KMS-11 (cell line): ENCODE results near the gene GRM8.
"Not testable (repeated sequence)": the region's sequence is repeated elsewhere in the genome, so short reads cannot be mapped to it uniquely, and the experiment has no call there.

Experiments used
- H2AFZ ChIP-seq: fragments of 200-600 bp; sonication (generic); 2 replicates; pipeline ENCODE4 v1.6.1; 2016; ENCODE audit warnings: antibody characterized with exemption, mixed run types, low read depth
- H3K27ac ChIP-seq: fragments of 200-600 bp; sonication (generic); 2 replicates; pipeline ENCODE4 v1.6.1; 2016; ENCODE audit warnings: mild to moderate bottlenecking, mixed run types
- H3K27me3 ChIP-seq: fragments of 200-600 bp; sonication (generic); 2 replicates; pipeline ENCODE4 v1.6.1; 2017; ENCODE audit warnings: mild to moderate bottlenecking, low read depth, mixed run types, moderate library complexity; ENCODE audit not compliant: insufficient read depth
- H3K36me3 ChIP-seq: fragments of 200-600 bp; sonication (generic); 2 replicates; pipeline ENCODE4 v1.6.1; 2017; ENCODE audit warnings: mild to moderate bottlenecking, mixed run types; ENCODE audit not compliant: insufficient read depth
- H3K4me1 ChIP-seq: fragments of 200-600 bp; sonication (generic); 2 replicates; pipeline ENCODE4 v1.6.1; 2016; ENCODE audit warnings: mild to moderate bottlenecking, low read depth, mixed run types; ENCODE audit not compliant: poor library complexity, severe bottlenecking
- H3K4me2 ChIP-seq: fragments of 200-600 bp; sonication (generic); 2 replicates; pipeline ENCODE4 v1.7.0; 2016; ENCODE audit warnings: mild to moderate bottlenecking, mixed run types
- H3K4me3 ChIP-seq: fragments of 200-600 bp; sonication (generic); IDR thresholded peaks from 2 replicates; pipeline ENCODE4 v1.6.1; 2017; ENCODE audit warnings: low read depth, low read length, mixed read lengths; ENCODE audit not compliant: insufficient read depth
- H3K79me2 ChIP-seq: fragments of 200-600 bp; sonication (generic); 2 replicates; pipeline ENCODE4 v1.6.1; 2016; ENCODE audit warnings: low read depth, mixed run types; ENCODE audit not compliant: insufficient read depth
- H3K9ac ChIP-seq: fragments of 200-600 bp; sonication (generic); 2 replicates; pipeline ENCODE4 v1.6.1; 2016; ENCODE audit warnings: mild to moderate bottlenecking, mixed run types
- H4K20me1 ChIP-seq: fragments of 200-600 bp; sonication (generic); 2 replicates; pipeline ENCODE4 v1.6.1; 2016; ENCODE audit warnings: mild to moderate bottlenecking, mixed run types; ENCODE audit not compliant: insufficient read depth
- CTCF ChIP-seq: fragments of 200-600 bp; sonication (generic); conservative IDR thresholded peaks from 2 replicates; pipeline ENCODE4 v1.6.1; 2017; ENCODE audit warnings: low read depth, mild to moderate bottlenecking, antibody characterized with exemption, low read length, moderate library complexity, mixed read lengths

GRM8 gene

GRCh38 chr7:126882730-126883129, 370.0 kb downstream of the GRM8 start:
- H2AFZ ChIP-seq, H3K27ac ChIP-seq, H3K36me3 ChIP-seq, H3K9ac ChIP-seq, H3K79me2 ChIP-seq, H3K4me2 ChIP-seq, H3K4me1 ChIP-seq, H3K4me3 ChIP-seq, H3K27me3 ChIP-seq, H4K20me1 ChIP-seq: not testable (repeated sequence)

GRCh38 chr7:126881908-126882307, 370.8 kb downstream of the GRM8 start:
- H2AFZ ChIP-seq, H3K79me2 ChIP-seq, H3K27ac ChIP-seq, H4K20me1 ChIP-seq, H3K27me3 ChIP-seq, H3K9ac ChIP-seq, H3K36me3 ChIP-seq, H3K4me1 ChIP-seq, H3K4me3 ChIP-seq, H3K4me2 ChIP-seq: not testable (repeated sequence)

- Histone ChIP-seq H3K4me1 (no peaks in the 10 kb centered on the region), H3K36me3 (no peaks in the 10 kb centered on the region), H3K27me3 (no peaks in the 10 kb centered on the region), H3K27ac (no peak overlapping the region), H3K79me2 (no peaks in the 10 kb centered on the region), H3K9ac (no peak overlapping the region), H3K4me3 (no peak overlapping the region), H4K20me1 (no peaks in the 10 kb centered on the region), H2AFZ (no peak overlapping the region), H3K4me2 (no peak overlapping the region)
- no peak for TF ChIP-seq CTCF
Measured at GRCh38 chr7:126881315-126881714, 371.4 kb downstream of the GRM8 start.

GRCh38 chr7:126876536-126876935, 376.2 kb downstream of the GRM8 start:
- H3K36me3 ChIP-seq, H2AFZ ChIP-seq, H3K4me2 ChIP-seq, H3K27me3 ChIP-seq, H3K27ac ChIP-seq, H3K9ac ChIP-seq, H3K79me2 ChIP-seq, H3K4me3 ChIP-seq, H3K4me1 ChIP-seq, H4K20me1 ChIP-seq: not testable (repeated sequence)

GRCh38 chr7:126856691-126857291, 395.9 kb downstream of the GRM8 start:
- Histone ChIP-seq H3K9ac (no peak overlapping the region), H3K27ac (no peak overlapping the region), H2AFZ (no peak overlapping the region), H3K4me3 (no peak overlapping the region), H4K20me1 (no peaks in the 10 kb centered on the region), H3K36me3 (no peaks in the 10 kb centered on the region), H3K4me1 (no peaks in the 10 kb centered on the region), H3K4me2 (no peak overlapping the region), H3K27me3 (no peaks in the 10 kb centered on the region), H3K79me2 (no peaks in the 10 kb centered on the region)
- TF ChIP-seq CTCF: peak; percentile 72

- Histone ChIP-seq H3K9ac (no peak overlapping the region), H3K4me3 (no peak overlapping the region), H3K4me2 (no peak overlapping the region), H3K27ac (no peak overlapping the region), H4K20me1 (no peaks in the 10 kb centered on the region), H3K79me2 (no peaks in the 10 kb centered on the region), H2AFZ (no peak overlapping the region), H3K36me3 (no peaks in the 10 kb centered on the region), H3K27me3 (no peaks in the 10 kb centered on the region), H3K4me1 (no peaks in the 10 kb centered on the region)
- TF ChIP-seq CTCF: no peak
Measured at GRCh38 chr7:126845331-126845730, 407.4 kb downstream of the GRM8 start.
